ENCODE measurements around the gene BLNK.
"Not testable (repeated sequence)": the region's sequence is repeated elsewhere in the genome, so short reads cannot be mapped to it uniquely, and the experiment has no call there.

BLNK gene

GRCh38 chr10:96309628-96310320 is 38.4 kb upstream of the BLNK start:
- Histone ChIP-seq H3K9me3 (ENCODE audit: insufficient read depth, low read length) (no peaks in the 10 kb centered on the region), H3K9ac (ENCODE audit: insufficient read length, low read depth) (no peak overlapping the region), H3K36me3 (ENCODE audit: insufficient read depth, insufficient read length, low read length) (no peaks in the 10 kb centered on the region), H3K27me3 (ENCODE audit: insufficient read depth, insufficient read length) (no peaks in the 10 kb centered on the region), H3K4me3 (ENCODE audit: insufficient read length, low read depth) (no peak overlapping the region), H3K4me1 (ENCODE audit: insufficient read depth, insufficient read length) (peaks cover 5% of the 10 kb centered on the region)
- DNase-seq (ENCODE audit: low read depth, low spot score): peak; percentile 93
- TF ChIP-seq YY1 (IDR thresholded peaks at IDR 0.05; ENCODE audit: insufficient read depth, insufficient read length) (peak; percentile 15), ZNF274 (IDR thresholded peaks at IDR 0.05; ENCODE audit: low read depth, low read length) (no peak), SUZ12 (IDR thresholded peaks at IDR 0.05; ENCODE audit: extremely low read depth, insufficient read depth, insufficient read length) (no peak)

DNA sequence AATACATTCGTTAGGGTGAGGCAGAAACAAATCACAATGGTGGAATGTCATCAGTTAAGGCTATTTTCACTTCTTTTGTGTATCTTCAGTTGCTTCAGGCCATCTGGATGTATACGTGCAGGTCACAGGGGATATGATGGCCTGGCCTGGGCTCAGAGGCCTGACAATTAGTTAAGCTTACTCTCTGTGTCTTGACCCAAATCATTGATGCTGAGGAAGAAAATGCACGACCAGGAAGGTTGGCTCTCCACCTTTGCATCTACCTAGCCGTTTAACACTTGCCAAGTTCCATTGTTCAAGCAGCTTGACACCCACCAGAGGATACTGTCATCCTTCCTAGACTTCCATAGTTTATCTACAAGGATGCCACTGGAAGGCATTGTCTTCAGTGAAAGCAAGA is 37.5 kb upstream of the BLNK start:
- peak; percentile 38 for TF ChIP-seq YY1 (IDR thresholded peaks at IDR 0.05; ENCODE audit: insufficient read depth, insufficient read length)
- H3K4me1 ChIP-seq (ENCODE audit: insufficient read depth, insufficient read length); H3K4me3 ChIP-seq (ENCODE audit: insufficient read length, low read depth); H3K27me3 ChIP-seq (ENCODE audit: insufficient read depth, insufficient read length); H3K9ac ChIP-seq (ENCODE audit: insufficient read length, low read depth); H3K36me3 ChIP-seq (ENCODE audit: insufficient read depth, insufficient read length, low read length); H3K9me3 ChIP-seq (ENCODE audit: insufficient read depth, low read length): not testable (repeated sequence)
- peak; percentile 3 for DNase-seq (ENCODE audit: low read depth, low spot score)

DNA sequence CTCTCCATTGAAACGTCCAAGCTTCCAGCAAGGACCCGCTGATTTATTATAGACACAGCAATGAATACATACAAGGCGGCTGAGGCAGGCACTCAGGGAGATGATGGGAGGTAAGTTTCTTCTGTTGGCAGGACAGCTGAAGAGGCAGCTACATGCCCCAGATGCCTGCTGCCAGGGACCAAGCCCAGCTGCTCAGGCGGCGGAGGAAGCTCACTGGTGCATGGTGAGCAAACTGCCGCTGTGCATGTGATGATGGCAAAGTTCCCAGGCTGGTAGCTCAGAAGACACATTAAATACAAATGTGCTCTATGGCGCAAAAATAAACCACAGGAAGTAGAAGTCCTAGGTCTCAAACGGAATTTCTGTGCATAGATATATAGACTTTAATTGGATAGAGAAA is 35.1 kb upstream of the BLNK start:
- H3K9ac ChIP-seq (ENCODE audit: insufficient read length, low read depth): no peak overlapping the region
- H3K36me3 ChIP-seq (ENCODE audit: insufficient read depth, insufficient read length, low read length): no peaks in the 10 kb centered on the region
- TF ChIP-seq ZNF274 (IDR thresholded peaks at IDR 0.05; ENCODE audit: low read depth, low read length): no peak
- TF ChIP-seq YY1 (IDR thresholded peaks at IDR 0.05; ENCODE audit: insufficient read depth, insufficient read length): no peak
- TF ChIP-seq SUZ12 (IDR thresholded peaks at IDR 0.05; ENCODE audit: extremely low read depth, insufficient read depth, insufficient read length): no peak
- peaks cover 5% of the 10 kb centered on the region for H3K4me1 ChIP-seq (ENCODE audit: insufficient read depth, insufficient read length)
- no peak for DNase-seq (ENCODE audit: low read depth, low spot score)
- no peak overlapping the region for H3K4me3 ChIP-seq (ENCODE audit: insufficient read length, low read depth)
- H3K27me3 ChIP-seq (ENCODE audit: insufficient read depth, insufficient read length): no peaks in the 10 kb centered on the region
- H3K9me3 ChIP-seq (ENCODE audit: insufficient read depth, low read length): no peaks in the 10 kb centered on the region

- peaks cover 5% of the 10 kb centered on the region for H3K4me1 ChIP-seq (ENCODE audit: insufficient read depth, insufficient read length)
- H3K36me3 ChIP-seq (ENCODE audit: insufficient read depth, insufficient read length, low read length): no peaks in the 10 kb centered on the region
- no peaks in the 10 kb centered on the region for H3K27me3 ChIP-seq (ENCODE audit: insufficient read depth, insufficient read length)
- H3K9ac ChIP-seq (ENCODE audit: insufficient read length, low read depth): no peak overlapping the region
- no peak overlapping the region for H3K4me3 ChIP-seq (ENCODE audit: insufficient read length, low read depth)
- no peak for DNase-seq (ENCODE audit: low read depth, low spot score)
- no peaks in the 10 kb centered on the region; the same call in 1 of the 2 replicates for H3K9me3 ChIP-seq (ENCODE audit: insufficient read depth, low read length)
- TF ChIP-seq ZNF274 (IDR thresholded peaks at IDR 0.05; ENCODE audit: low read depth, low read length) (no peak), YY1 (IDR thresholded peaks at IDR 0.05; ENCODE audit: insufficient read depth, insufficient read length) (no peak), SUZ12 (IDR thresholded peaks at IDR 0.05; ENCODE audit: extremely low read depth, insufficient read depth, insufficient read length) (no peak)
Measured at GRCh38 chr10:96305019-96305418, 33.6 kb upstream of the BLNK start.

- H3K9me3 ChIP-seq (ENCODE audit: insufficient read depth, low read length): no peaks in the 10 kb centered on the region; the same call in 1 of the 2 replicates
- no peak within 1 kb of the TSS for H3K9ac ChIP-seq (ENCODE audit: insufficient read length, low read depth)
- H3K4me3 ChIP-seq (ENCODE audit: insufficient read length, low read depth): no peak within 1 kb of the TSS
- no peak for DNase-seq (ENCODE audit: low read depth, low spot score)
- no peaks in the 10 kb centered on the region for H3K27me3 ChIP-seq (ENCODE audit: insufficient read depth, insufficient read length)
- no peaks in the 10 kb centered on the region for H3K36me3 ChIP-seq (ENCODE audit: insufficient read depth, insufficient read length, low read length)
- TF ChIP-seq SUZ12 (IDR thresholded peaks at IDR 0.05; ENCODE audit: extremely low read depth, insufficient read depth, insufficient read length): no peak
- no peak for TF ChIP-seq ZNF274 (IDR thresholded peaks at IDR 0.05; ENCODE audit: low read depth, low read length)
- no peak for TF ChIP-seq YY1 (IDR thresholded peaks at IDR 0.05; ENCODE audit: insufficient read depth, insufficient read length)
- peaks cover 5% of the 10 kb centered on the region for H3K4me1 ChIP-seq (ENCODE audit: insufficient read depth, insufficient read length)
Measured at GRCh38 chr10:96304230-96304629, 32.9 kb upstream of the BLNK start, which contains the start of gene DNTT. Gene DNTT (plus strand): TSS chr10:96304434. CDS start chr10:96304498, 64 bp downstream.

DNA sequence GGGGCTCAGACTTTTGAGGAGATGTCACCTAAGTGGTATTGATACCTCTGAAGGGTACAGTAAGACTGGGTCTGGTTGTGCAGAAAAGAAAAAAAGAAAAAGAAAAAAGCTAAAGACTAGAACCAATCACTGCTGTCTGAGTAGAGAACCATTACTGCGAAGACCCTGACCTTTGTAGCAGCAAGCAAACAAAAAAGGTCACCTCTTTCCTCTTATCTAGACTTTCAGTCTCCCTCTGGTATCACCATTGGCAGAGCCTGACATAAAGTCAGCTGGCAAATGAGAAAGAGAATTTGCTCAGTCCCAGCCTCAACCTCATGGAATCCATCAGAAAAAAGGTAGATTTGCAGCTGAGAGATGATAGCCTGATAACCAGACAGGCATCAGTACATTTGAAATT is 30.2 kb upstream of the BLNK start:
- no peak for TF ChIP-seq SUZ12 (IDR thresholded peaks at IDR 0.05; ENCODE audit: extremely low read depth, insufficient read depth, insufficient read length)
- TF ChIP-seq YY1 (IDR thresholded peaks at IDR 0.05; ENCODE audit: insufficient read depth, insufficient read length): no peak
- TF ChIP-seq ZNF274 (IDR thresholded peaks at IDR 0.05; ENCODE audit: low read depth, low read length): no peak
- Histone ChIP-seq H3K9ac (ENCODE audit: insufficient read length, low read depth) (no peak overlapping the region), H3K9me3 (ENCODE audit: insufficient read depth, low read length) (no peaks in the 10 kb centered on the region; the same call in 1 of the 2 replicates), H3K27me3 (ENCODE audit: insufficient read depth, insufficient read length) (no peaks in the 10 kb centered on the region), H3K36me3 (ENCODE audit: insufficient read depth, insufficient read length, low read length) (no peaks in the 10 kb centered on the region), H3K4me3 (ENCODE audit: insufficient read length, low read depth) (no peak overlapping the region), H3K4me1 (ENCODE audit: insufficient read depth, insufficient read length) (no peaks in the 10 kb centered on the region)
- no peak for DNase-seq (ENCODE audit: low read depth, low spot score)

- TF ChIP-seq ZNF274 (IDR thresholded peaks at IDR 0.05; ENCODE audit: low read depth, low read length): no peak
- no peak for TF ChIP-seq SUZ12 (IDR thresholded peaks at IDR 0.05; ENCODE audit: extremely low read depth, insufficient read depth, insufficient read length)
- no peak for TF ChIP-seq YY1 (IDR thresholded peaks at IDR 0.05; ENCODE audit: insufficient read depth, insufficient read length)
- H3K9ac ChIP-seq (ENCODE audit: insufficient read length, low read depth): no peak overlapping the region
- no peak overlapping the region for H3K4me3 ChIP-seq (ENCODE audit: insufficient read length, low read depth)
- DNase-seq (ENCODE audit: low read depth, low spot score): no peak
- H3K36me3 ChIP-seq (ENCODE audit: insufficient read depth, insufficient read length, low read length): no peaks in the 10 kb centered on the region
- H3K4me1 ChIP-seq (ENCODE audit: insufficient read depth, insufficient read length): no peaks in the 10 kb centered on the region
- H3K27me3 ChIP-seq (ENCODE audit: insufficient read depth, insufficient read length): no peaks in the 10 kb centered on the region
- no peaks in the 10 kb centered on the region; the same call in 1 of the 2 replicates for H3K9me3 ChIP-seq (ENCODE audit: insufficient read depth, low read length)
Measured at GRCh38 chr10:96299383-96299782, 28.0 kb upstream of the BLNK start.

Measured in NT2/D1 (cell line).